ENCODE measurements around the gene SPRYD3.

GRCh38 chr12:53069621-53070410 is 9.4 kb downstream of the SPRYD3 start:
- no peak for TF ChIP-seq CTCF (IDR thresholded peaks at IDR 0.05)
- TF ChIP-seq POLR2A (IDR thresholded peaks at IDR 0.05): no peak
- TF ChIP-seq EP300 (IDR thresholded peaks at IDR 0.05): no peak

Measured in ovary (tissue), 3 donors.